Liver (tissue), 9 donors: ENCODE measurements around the gene PPFIA1. TPM values are rescaled to one million over a fixed set of nuclear protein-coding genes. Genes with fewer than 3 reads are reported as not detected.

Source experiments
- DNase-seq: peaks from one replicate; pipeline ENCODE4 v3.0.0-alpha.2; 2017; ENCODE audit warnings: low spot score
- H3K27ac ChIP-seq, 2 donors: one replicate each; pipeline ENCODE4 v1.7.0; 2013; ENCODE audit warnings: inconsistent platforms in 2 of 2, low read length in 2 of 2, control low read depth in 1 of 2, low read depth in 1 of 2, mild to moderate bottlenecking in 1 of 2
- H3K27me3 ChIP-seq, 4 donors: one replicate each; pipeline versions ENCODE4 v1.6.1 to v1.7.0; 2013; ENCODE audit warnings: low read length in 3 of 4, inconsistent platforms in 1 of 4, mild to moderate bottlenecking in 1 of 4, moderate library complexity in 1 of 4; ENCODE audit not compliant: control insufficient read depth in 4 of 4, insufficient read depth in 4 of 4
- H3K36me3 ChIP-seq, 4 donors: one replicate each; pipeline versions ENCODE4 v1.6.1 to v1.7.0; 2013; ENCODE audit warnings: low read length in 3 of 4, mild to moderate bottlenecking in 3 of 4, low read depth in 1 of 4, moderate library complexity in 1 of 4; ENCODE audit not compliant: control insufficient read depth in 4 of 4, insufficient read depth in 3 of 4
- H3K4me1 ChIP-seq, 4 donors: one replicate each; pipeline versions ENCODE4 v1.6.1 to v1.7.0; 2013; ENCODE audit warnings: low read length in 3 of 4, mild to moderate bottlenecking in 3 of 4, moderate library complexity in 1 of 4; ENCODE audit not compliant: control insufficient read depth in 4 of 4, insufficient read depth in 4 of 4
- H3K4me3 ChIP-seq, 3 donors: one replicate each; pipeline versions ENCODE4 v1.6.1 to v1.7.0; 2013; ENCODE audit warnings: low read length in 3 of 3, control low read depth in 1 of 3, low read depth in 1 of 3, mild to moderate bottlenecking in 1 of 3
- H3K9ac ChIP-seq, 2 donors: one replicate each; pipeline ENCODE4 v1.7.0; 2013; ENCODE audit warnings: low read length in 2 of 2, mild to moderate bottlenecking in 2 of 2, moderate library complexity in 2 of 2, control low read depth in 1 of 2, low read depth in 1 of 2
- H3K9me3 ChIP-seq, 4 donors: one replicate each; pipeline versions ENCODE4 v1.6.1 to v1.7.0; 2013; ENCODE audit warnings: low read length in 3 of 4; ENCODE audit not compliant: control insufficient read depth in 4 of 4
- EGR1 ChIP-seq, 2 donors: IDR thresholded peaks; 2 replicates each; pipeline ENCODE4 v1.6.1; 2016 to 2018; ENCODE audit warnings: antibody characterized with exemption in 2 of 2, low read depth in 2 of 2
- FOXA1 ChIP-seq: IDR thresholded peaks from 2 replicates; pipeline ENCODE4 v1.6.1; 2016; ENCODE audit warnings: antibody characterized with exemption
- FOXA2 ChIP-seq: IDR thresholded peaks from 2 replicates; pipeline ENCODE4 v1.6.1; 2016; ENCODE audit warnings: antibody characterized with exemption
- HNF4A ChIP-seq, 2 donors: conservative IDR thresholded peaks; 2 replicates each; pipeline ENCODE4 v1.6.1; 2016; ENCODE audit warnings: antibody characterized with exemption in 2 of 2, mild to moderate bottlenecking in 2 of 2
- HNF4G ChIP-seq: IDR thresholded peaks from 2 replicates; pipeline ENCODE4 v1.6.1; 2016; ENCODE audit warnings: antibody characterized with exemption
- JUND ChIP-seq, 2 donors: IDR thresholded peaks; 2 replicates each; pipeline ENCODE4 v1.6.1; 2016; ENCODE audit warnings: antibody characterized with exemption in 2 of 2
- NR2F2 ChIP-seq: IDR thresholded peaks from 2 replicates; pipeline ENCODE4 v1.6.1; 2016; ENCODE audit warnings: antibody characterized with exemption
- RAD21 ChIP-seq, 2 donors: IDR thresholded peaks; 2 replicates each; pipeline ENCODE4 v1.6.1; 2016; ENCODE audit warnings: antibody characterized with exemption in 2 of 2, mild to moderate bottlenecking in 2 of 2
- TAF1 ChIP-seq: conservative IDR thresholded peaks from 2 replicates; pipeline ENCODE4 v1.6.1; 2016; ENCODE audit warnings: antibody characterized with exemption, mild to moderate bottlenecking
- WGBS: extraction: QIAGEN DNeasy Blood & Tissue Kit; methylation state at CpG from one replicate; pipeline ENCODE4 v1.1.7; 2013; 5-methylcytosine and 5-hydroxymethylcytosine counted together
- polyA plus RNA-seq, 2 donors: library from polyadenylated mRNA; stranded (reverse) in 1 of 2; unstranded in 1 of 2; fragments of 200-250 nt in 1 of 2; fragments of >200 nt in 1 of 2; fragmentation: Nextera tagmentation in 1 of 2; extraction: Ambion mirVana in 1 of 2; gene quantifications; one replicate each; pipeline versions ENCODE4 v1.2.1 to v1.2.3, GENCODE V29; 2013 to 2015
- total RNA-seq, 2 donors: library from RNA; depleted of rRNA; stranded (reverse); fragments of >200 nt; gene quantifications; one replicate each; pipeline ENCODE4 v1.2.3, GENCODE V29; 2014
- TF ChIP-seq, protein P1 (sequence below): IDR thresholded peaks from 2 replicates; pipeline ENCODE4 v1.6.1; 2016; ENCODE audit warnings: antibody characterized with exemption, mild to moderate bottlenecking
- TF ChIP-seq, protein P2 (sequence below): IDR thresholded peaks from 2 replicates; pipeline ENCODE4 v1.6.1; 2016; ENCODE audit warnings: antibody characterized with exemption
- TF ChIP-seq, protein P3 (sequence below): IDR thresholded peaks from 2 replicates; pipeline ENCODE4 v1.6.1; 2016; ENCODE audit warnings: antibody characterized with exemption
- TF ChIP-seq, protein P4 (sequence below): IDR thresholded peaks from 2 replicates; pipeline ENCODE4 v1.6.1; 2016; ENCODE audit warnings: antibody characterized with exemption
- TF ChIP-seq, protein P5 (sequence below): fragments of 150-350 bp; IDR thresholded peaks from 2 replicates; pipeline ENCODE4 v1.5.1; 2017; ENCODE audit warnings: improper control_type of control experiment, low read depth, low read length; ENCODE audit not compliant: missing input control
- donor health status: healthy.
- donor health status: healthy.
- donor health status: healthy.
- donor health status: healthy.
- donor health status: healthy.

The PPFIA1 gene
- total and polyA plus RNA-seq, 4 donors: 9.9 to 39.6 (median 14.5) TPM

DNA sequence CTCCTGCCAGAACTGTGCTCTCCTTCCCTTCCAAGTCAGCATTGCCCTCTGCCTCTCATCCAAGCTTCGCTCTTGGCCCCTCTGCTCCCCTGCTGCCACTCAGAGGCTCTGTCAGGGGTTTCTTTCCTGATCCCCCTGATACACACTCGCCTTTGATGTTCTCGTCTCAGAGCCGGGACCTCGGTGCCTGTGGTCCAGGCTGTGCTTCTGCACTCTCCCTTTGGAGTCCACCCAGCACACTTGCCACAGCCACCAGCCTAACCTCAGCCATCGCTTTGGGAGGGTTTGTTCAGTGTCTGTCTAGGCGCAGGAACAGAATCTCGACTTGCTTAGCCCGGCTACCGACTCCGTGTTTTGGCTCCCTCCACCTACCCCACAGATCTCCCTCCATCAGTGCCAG, 29.1 kb downstream of the PPFIA1 start (continued):
- TF ChIP-seq, protein P1, sequence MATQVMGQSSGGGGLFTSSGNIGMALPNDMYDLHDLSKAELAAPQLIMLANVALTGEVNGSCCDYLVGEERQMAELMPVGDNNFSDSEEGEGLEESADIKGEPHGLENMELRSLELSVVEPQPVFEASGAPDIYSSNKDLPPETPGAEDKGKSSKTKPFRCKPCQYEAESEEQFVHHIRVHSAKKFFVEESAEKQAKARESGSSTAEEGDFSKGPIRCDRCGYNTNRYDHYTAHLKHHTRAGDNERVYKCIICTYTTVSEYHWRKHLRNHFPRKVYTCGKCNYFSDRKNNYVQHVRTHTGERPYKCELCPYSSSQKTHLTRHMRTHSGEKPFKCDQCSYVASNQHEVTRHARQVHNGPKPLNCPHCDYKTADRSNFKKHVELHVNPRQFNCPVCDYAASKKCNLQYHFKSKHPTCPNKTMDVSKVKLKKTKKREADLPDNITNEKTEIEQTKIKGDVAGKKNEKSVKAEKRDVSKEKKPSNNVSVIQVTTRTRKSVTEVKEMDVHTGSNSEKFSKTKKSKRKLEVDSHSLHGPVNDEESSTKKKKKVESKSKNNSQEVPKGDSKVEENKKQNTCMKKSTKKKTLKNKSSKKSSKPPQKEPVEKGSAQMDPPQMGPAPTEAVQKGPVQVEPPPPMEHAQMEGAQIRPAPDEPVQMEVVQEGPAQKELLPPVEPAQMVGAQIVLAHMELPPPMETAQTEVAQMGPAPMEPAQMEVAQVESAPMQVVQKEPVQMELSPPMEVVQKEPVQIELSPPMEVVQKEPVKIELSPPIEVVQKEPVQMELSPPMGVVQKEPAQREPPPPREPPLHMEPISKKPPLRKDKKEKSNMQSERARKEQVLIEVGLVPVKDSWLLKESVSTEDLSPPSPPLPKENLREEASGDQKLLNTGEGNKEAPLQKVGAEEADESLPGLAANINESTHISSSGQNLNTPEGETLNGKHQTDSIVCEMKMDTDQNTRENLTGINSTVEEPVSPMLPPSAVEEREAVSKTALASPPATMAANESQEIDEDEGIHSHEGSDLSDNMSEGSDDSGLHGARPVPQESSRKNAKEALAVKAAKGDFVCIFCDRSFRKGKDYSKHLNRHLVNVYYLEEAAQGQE: no peak
- no peak for TF ChIP-seq HNF4G

DNA sequence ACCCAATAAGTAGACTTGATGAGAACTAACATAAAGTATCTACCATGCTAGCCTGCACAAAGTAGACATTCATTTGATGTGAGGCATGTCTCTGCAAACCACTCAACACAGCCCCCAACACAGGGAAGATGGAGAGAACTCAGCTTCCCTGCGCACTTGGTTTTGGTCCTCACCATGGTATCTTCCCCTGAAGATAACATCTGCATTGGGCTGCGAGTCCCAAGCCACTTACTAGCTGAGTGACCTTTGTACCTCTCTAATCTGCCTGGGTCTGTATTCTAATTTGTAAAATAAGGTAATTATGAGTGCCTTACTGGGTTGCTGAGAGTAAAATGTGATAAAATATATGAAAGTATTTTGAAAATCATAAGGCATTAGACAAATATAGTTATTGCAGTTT, 30.7 kb downstream of the PPFIA1 start:
- no peak for TF ChIP-seq NR2F2
- TF ChIP-seq HNF4A (conservative IDR thresholded peaks at IDR 0.05): peak; percentile 8 to 35
- peaks cover 0 to 1% (median 0%) of the 10 kb centered on the region in 4 donors for H3K4me1 ChIP-seq
- no peak overlapping the region for H3K4me3 ChIP-seq
- H3K36me3 ChIP-seq: peaks cover 0 to 7% (median 3%) of the 10 kb centered on the region in 4 donors
- DNase-seq: no peak
- WGBS: 87% methylated on average over 2 of the region's 2 CpGs
- no peak overlapping the region for H3K9ac ChIP-seq
- H3K27ac ChIP-seq: no peak overlapping the region
- H3K9me3 ChIP-seq: no peaks in the 10 kb centered on the region
- H3K27me3 ChIP-seq: no peaks in the 10 kb centered on the region

DNA sequence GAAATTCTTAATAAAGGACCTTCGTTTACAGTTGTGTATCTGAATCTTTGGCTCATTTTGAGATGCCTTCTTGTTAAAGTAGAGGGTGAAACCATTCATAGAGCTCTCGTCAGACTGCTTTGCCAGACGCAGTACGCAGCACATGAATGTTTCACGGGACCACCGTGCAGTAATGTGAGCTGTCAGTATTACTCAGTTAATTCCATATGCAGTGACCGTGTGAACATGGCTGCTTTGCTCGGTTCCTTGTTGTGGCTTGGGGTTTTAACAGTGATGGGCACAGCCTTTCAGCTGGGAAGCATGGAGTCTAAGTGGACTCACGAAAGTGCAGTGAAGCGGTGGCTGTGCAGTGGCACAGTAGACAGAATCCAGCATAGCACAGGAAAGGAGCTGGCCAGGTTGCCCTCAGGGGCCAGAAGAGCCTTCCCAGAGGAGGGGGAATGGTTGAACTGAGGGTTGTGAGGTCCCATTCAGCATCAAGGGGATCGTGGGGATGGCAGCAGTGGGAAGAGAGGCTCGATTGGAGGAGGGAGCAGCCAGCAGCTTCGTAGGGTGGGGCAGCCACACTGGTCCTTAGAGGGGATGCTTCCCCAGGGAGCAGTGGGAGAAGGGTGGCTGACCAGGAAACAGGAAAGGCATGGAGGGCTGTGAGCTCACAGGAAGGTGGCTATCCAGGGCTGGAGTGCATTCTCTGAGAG, 31.4 kb downstream of the PPFIA1 start:
- Histone ChIP-seq H3K27me3 (no peaks in the 10 kb centered on the region), H3K9ac (no peak overlapping the region), H3K4me3 (no peak overlapping the region), H3K36me3 (peaks cover 0 to 7% (median 3%) of the 10 kb centered on the region in 4 donors), H3K9me3 (no peaks in the 10 kb centered on the region), H3K4me1 (peaks cover 0 to 1% (median 0%) of the 10 kb centered on the region in 4 donors), H3K27ac (no peak overlapping the region)
- WGBS: 95% methylated on average over 13 of the region's 13 CpGs
- TF ChIP-seq, protein P2, sequence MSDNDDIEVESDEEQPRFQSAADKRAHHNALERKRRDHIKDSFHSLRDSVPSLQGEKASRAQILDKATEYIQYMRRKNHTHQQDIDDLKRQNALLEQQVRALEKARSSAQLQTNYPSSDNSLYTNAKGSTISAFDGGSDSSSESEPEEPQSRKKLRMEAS: no peak
- no peak for TF ChIP-seq RAD21 (IDR thresholded peaks at IDR 0.05)
- TF ChIP-seq, protein P3, sequence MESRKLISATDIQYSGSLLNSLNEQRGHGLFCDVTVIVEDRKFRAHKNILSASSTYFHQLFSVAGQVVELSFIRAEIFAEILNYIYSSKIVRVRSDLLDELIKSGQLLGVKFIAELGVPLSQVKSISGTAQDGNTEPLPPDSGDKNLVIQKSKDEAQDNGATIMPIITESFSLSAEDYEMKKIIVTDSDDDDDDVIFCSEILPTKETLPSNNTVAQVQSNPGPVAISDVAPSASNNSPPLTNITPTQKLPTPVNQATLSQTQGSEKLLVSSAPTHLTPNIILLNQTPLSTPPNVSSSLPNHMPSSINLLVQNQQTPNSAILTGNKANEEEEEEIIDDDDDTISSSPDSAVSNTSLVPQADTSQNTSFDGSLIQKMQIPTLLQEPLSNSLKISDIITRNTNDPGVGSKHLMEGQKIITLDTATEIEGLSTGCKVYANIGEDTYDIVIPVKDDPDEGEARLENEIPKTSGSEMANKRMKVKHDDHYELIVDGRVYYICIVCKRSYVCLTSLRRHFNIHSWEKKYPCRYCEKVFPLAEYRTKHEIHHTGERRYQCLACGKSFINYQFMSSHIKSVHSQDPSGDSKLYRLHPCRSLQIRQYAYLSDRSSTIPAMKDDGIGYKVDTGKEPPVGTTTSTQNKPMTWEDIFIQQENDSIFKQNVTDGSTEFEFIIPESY: no peak
- TF ChIP-seq, protein P4, sequence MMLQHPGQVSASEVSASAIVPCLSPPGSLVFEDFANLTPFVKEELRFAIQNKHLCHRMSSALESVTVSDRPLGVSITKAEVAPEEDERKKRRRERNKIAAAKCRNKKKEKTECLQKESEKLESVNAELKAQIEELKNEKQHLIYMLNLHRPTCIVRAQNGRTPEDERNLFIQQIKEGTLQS: no peak
- DNase-seq: no peak

DNA sequence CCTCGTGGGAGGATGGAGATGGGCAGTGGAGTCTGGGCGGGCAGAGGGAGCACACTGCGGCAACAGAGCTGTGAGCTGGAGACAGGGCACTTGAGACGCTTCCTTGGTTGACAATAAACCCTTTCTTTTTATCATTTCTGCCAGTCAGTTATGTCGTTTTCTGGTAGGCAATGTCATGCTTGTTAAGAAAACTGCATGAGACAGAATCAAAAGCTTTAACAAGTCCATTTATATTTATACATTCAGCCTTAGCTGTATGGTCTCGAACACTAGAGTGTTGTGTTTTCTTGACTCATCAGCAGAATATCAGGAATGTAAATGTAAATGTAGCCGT, 31.9 kb downstream of the PPFIA1 start:
- WGBS: 93% methylated on average over 7 of the region's 7 CpGs
- peaks cover 0 to 1% (median 0%) of the 10 kb centered on the region in 4 donors for H3K4me1 ChIP-seq
- no peak for DNase-seq
- no peak overlapping the region for H3K9ac ChIP-seq
- no peak overlapping the region for H3K27ac ChIP-seq
- peaks cover 0 to 7% (median 3%) of the 10 kb centered on the region in 4 donors for H3K36me3 ChIP-seq
- no peak overlapping the region for H3K4me3 ChIP-seq
- no peaks in the 10 kb centered on the region for H3K27me3 ChIP-seq
- H3K9me3 ChIP-seq: no peaks in the 10 kb centered on the region
- TF ChIP-seq TAF1 (no peak), NR2F2 (no peak), RAD21 (IDR thresholded peaks at IDR 0.05) (no peak), EGR1 (IDR thresholded peaks at IDR 0.05; ENCODE audit: low read depth in 2 of 2) (no peak), HNF4G (no peak), FOXA2 (no peak), JUND (IDR thresholded peaks at IDR 0.05) (no peak), FOXA1 (no peak)
- TF ChIP-seq, protein P2: no peak
- TF ChIP-seq, protein P3: no peak
- TF ChIP-seq, protein P4: no peak
- TF ChIP-seq, protein P5, sequence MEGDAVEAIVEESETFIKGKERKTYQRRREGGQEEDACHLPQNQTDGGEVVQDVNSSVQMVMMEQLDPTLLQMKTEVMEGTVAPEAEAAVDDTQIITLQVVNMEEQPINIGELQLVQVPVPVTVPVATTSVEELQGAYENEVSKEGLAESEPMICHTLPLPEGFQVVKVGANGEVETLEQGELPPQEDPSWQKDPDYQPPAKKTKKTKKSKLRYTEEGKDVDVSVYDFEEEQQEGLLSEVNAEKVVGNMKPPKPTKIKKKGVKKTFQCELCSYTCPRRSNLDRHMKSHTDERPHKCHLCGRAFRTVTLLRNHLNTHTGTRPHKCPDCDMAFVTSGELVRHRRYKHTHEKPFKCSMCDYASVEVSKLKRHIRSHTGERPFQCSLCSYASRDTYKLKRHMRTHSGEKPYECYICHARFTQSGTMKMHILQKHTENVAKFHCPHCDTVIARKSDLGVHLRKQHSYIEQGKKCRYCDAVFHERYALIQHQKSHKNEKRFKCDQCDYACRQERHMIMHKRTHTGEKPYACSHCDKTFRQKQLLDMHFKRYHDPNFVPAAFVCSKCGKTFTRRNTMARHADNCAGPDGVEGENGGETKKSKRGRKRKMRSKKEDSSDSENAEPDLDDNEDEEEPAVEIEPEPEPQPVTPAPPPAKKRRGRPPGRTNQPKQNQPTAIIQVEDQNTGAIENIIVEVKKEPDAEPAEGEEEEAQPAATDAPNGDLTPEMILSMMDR: no peak
